Neural cell (in vitro differentiated cells): ENCODE data around the gene BEND5. TPM values are rescaled to one million over a fixed set of nuclear protein-coding genes. Genes with fewer than 3 reads are reported as not detected.

Experiments
- H2AFZ ChIP-seq: fragments of 200-600, 300-800 bp; sonication (generic), shearing (Covaris generic); 2 replicates; pipeline ENCODE4 v1.6.0; 2014; ENCODE audit warnings: low read depth, mild to moderate bottlenecking, antibody characterized with exemption, low read length, moderate library complexity
- H3F3A ChIP-seq: fragments of 200-600 bp; shearing (Covaris generic); 2 replicates; pipeline ENCODE4 v1.6.1; 2016; ENCODE audit warnings: mild to moderate bottlenecking, moderate library complexity, mixed read lengths, antibody characterized with exemption, low read length; ENCODE audit not compliant: insufficient read depth, poor library complexity, severe bottlenecking
- H3K27ac ChIP-seq: fragments of 200-600, 300-800 bp; sonication (generic), shearing (Covaris generic); 2 replicates; pipeline ENCODE4 v1.5.1; 2014; ENCODE audit warnings: mild to moderate bottlenecking, low read length, moderate library complexity
- H3K27me3 ChIP-seq: fragments of 300-800, 200-600 bp; sonication (generic), shearing (Covaris generic); 2 replicates; pipeline ENCODE4 v1.6.0; 2014; ENCODE audit warnings: mild to moderate bottlenecking, low read depth, low read length, moderate library complexity; ENCODE audit not compliant: insufficient read depth
- H3K36me3 ChIP-seq: fragments of 300-800, 200-600 bp; sonication (generic), shearing (Covaris generic); 2 replicates; pipeline ENCODE4 v1.5.1; 2014; ENCODE audit warnings: mild to moderate bottlenecking, antibody characterized with exemption, low read length, moderate library complexity; ENCODE audit not compliant: insufficient read depth
- H3K4me2 ChIP-seq: fragments of 300-800, 200-600 bp; sonication (generic), shearing (Covaris generic); 2 replicates; pipeline ENCODE4 v1.6.0; 2014; ENCODE audit warnings: mild to moderate bottlenecking, low read length
- H3K4me3 ChIP-seq: fragments of 300-800, 200-600 bp; sonication (generic), shearing (Covaris generic); 2 replicates; pipeline ENCODE4 v1.5.1; 2014; ENCODE audit warnings: mild to moderate bottlenecking, low read length, moderate library complexity
- H3K79me2 ChIP-seq: fragments of 200-600 bp; shearing (Covaris generic); replicated peaks from 2 replicates; pipeline ENCODE4 v1.6.0; 2014; ENCODE audit warnings: mild to moderate bottlenecking, low read length, moderate library complexity; ENCODE audit not compliant: insufficient read depth
- H3K9ac ChIP-seq: fragments of 300-800, 200-600 bp; sonication (generic), shearing (Covaris generic); 2 replicates; pipeline ENCODE4 v1.6.1; 2016; ENCODE audit warnings: mild to moderate bottlenecking, low read length, mixed read lengths
- H3K9me2 ChIP-seq: fragments of 200-600 bp; shearing (Covaris generic); 2 replicates; pipeline ENCODE4 v1.6.1; 2016; ENCODE audit warnings: mild to moderate bottlenecking, low read length, mixed read lengths; ENCODE audit not compliant: insufficient read depth
- H3K9me3 ChIP-seq: fragments of 200-600, 300-800 bp; sonication (generic), shearing (Covaris generic); 2 replicates; pipeline ENCODE4 v1.6.1; 2016; ENCODE audit warnings: mild to moderate bottlenecking, mixed run types, low read length, moderate library complexity, mixed read lengths
- H4K20me1 ChIP-seq: fragments of 200-600 bp; shearing (Covaris generic); 2 replicates; pipeline ENCODE4 v1.6.1; 2016; ENCODE audit warnings: mild to moderate bottlenecking, mixed run types; ENCODE audit not compliant: insufficient read depth
- CTCF ChIP-seq: fragments of 450-650 bp; IDR thresholded peaks from 2 replicates; pipeline ENCODE4 v1.5.1; 2014; ENCODE audit warnings: antibody characterized with exemption, mild to moderate bottlenecking, moderate library complexity; ENCODE audit not compliant: poor library complexity, severe bottlenecking
- EP300 ChIP-seq: fragments of 450-650 bp; conservative IDR thresholded peaks from 2 replicates; pipeline ENCODE4 v1.6.1; 2014; ENCODE audit warnings: antibody characterized with exemption, mild to moderate bottlenecking, moderate library complexity; ENCODE audit not compliant: poor library complexity, severe bottlenecking
- EZH2 ChIP-seq: fragments of 200-600, 300-800 bp; shearing (Covaris generic), sonication (generic); IDR thresholded peaks from 2 replicates; pipeline ENCODE4 v1.6.1; 2014; ENCODE audit warnings: antibody characterized with exemption, low read length, borderline replicate concordance, mild to moderate bottlenecking; ENCODE audit not compliant: insufficient read depth, poor library complexity, severe bottlenecking
- MXI1 ChIP-seq: fragments of 450-650 bp; conservative IDR thresholded peaks from 2 replicates; pipeline ENCODE4 v1.6.1; 2014; ENCODE audit warnings: antibody characterized with exemption, mild to moderate bottlenecking; ENCODE audit not compliant: poor library complexity, severe bottlenecking
- POLR2AphosphoS5 ChIP-seq: IDR thresholded peaks from 2 replicates; pipeline ENCODE4 v1.6.1; 2012
- RAD21 ChIP-seq: fragments of 450-650 bp; conservative IDR thresholded peaks from 2 replicates; pipeline ENCODE4 v1.6.1; 2014; ENCODE audit warnings: antibody characterized with exemption, mild to moderate bottlenecking, moderate library complexity
- REST ChIP-seq: IDR thresholded peaks from 2 replicates; pipeline ENCODE4 v1.6.1; 2012; ENCODE audit warnings: borderline replicate concordance
- SMC3 ChIP-seq: fragments of 450-650 bp; conservative IDR thresholded peaks from 2 replicates; pipeline ENCODE4 v1.6.1; 2014; ENCODE audit warnings: antibody characterized with exemption, mild to moderate bottlenecking, moderate library complexity; ENCODE audit not compliant: poor library complexity
- TAF1 ChIP-seq: IDR thresholded peaks from 2 replicates; pipeline ENCODE4 v1.6.1; 2012; ENCODE audit warnings: low read depth
- polyA plus RNA-seq: library from polyadenylated mRNA; depleted of rRNA; stranded (reverse); fragments of >200 nt; gene quantifications from 2 replicates; pipeline ENCODE4 v1.2.3, GENCODE V29; 2014

BEND5 gene
- polyA plus RNA-seq, 1 donor from 2014 or later, result 64.9 TPM

- Histone ChIP-seq H3F3A (no peaks in the 10 kb centered on the region), H2AFZ (no peak overlapping the region), H3K27me3 (no peaks in the 10 kb centered on the region), H3K4me3 (no peak overlapping the region), H3K27ac (no peak overlapping the region), H3K79me2 (no peaks in the 10 kb centered on the region), H3K4me2 (no peak overlapping the region), H3K36me3 (no peaks in the 10 kb centered on the region), H4K20me1 (no peaks in the 10 kb centered on the region), H3K9me2 (no peaks in the 10 kb centered on the region), H3K9ac (no peak overlapping the region), H3K9me3 (no peaks in the 10 kb centered on the region)
- no peak for TF ChIP-seq TAF1
- TF ChIP-seq POLR2AphosphoS5, result peak; percentile 24
- no peak for TF ChIP-seq RAD21
These were observed 72.0 kb downstream of the BEND5 start for GRCh38 chr1:48704736-48705135.

- Histone ChIP-seq H3K27me3 (no peaks in the 10 kb centered on the region), H3K79me2 (no peaks in the 10 kb centered on the region), H3K9ac (no peak overlapping the region), H2AFZ (no peak overlapping the region), H3F3A (no peaks in the 10 kb centered on the region), H4K20me1 (no peaks in the 10 kb centered on the region), H3K27ac (no peak overlapping the region), H3K36me3 (no peaks in the 10 kb centered on the region), H3K9me2 (no peaks in the 10 kb centered on the region), H3K4me3 (no peak overlapping the region), H3K4me2 (no peak overlapping the region), H3K9me3 (no peaks in the 10 kb centered on the region)
- TF ChIP-seq EZH2 (no peak), RAD21 (no peak), POLR2AphosphoS5 (no peak), MXI1 (no peak), REST (no peak), SMC3 (no peak), TAF1 (no peak), CTCF (no peak), EP300 (no peak)
These were observed 75.2 kb downstream of the BEND5 start for GRCh38 chr1:48701445-48701844.

DNA sequence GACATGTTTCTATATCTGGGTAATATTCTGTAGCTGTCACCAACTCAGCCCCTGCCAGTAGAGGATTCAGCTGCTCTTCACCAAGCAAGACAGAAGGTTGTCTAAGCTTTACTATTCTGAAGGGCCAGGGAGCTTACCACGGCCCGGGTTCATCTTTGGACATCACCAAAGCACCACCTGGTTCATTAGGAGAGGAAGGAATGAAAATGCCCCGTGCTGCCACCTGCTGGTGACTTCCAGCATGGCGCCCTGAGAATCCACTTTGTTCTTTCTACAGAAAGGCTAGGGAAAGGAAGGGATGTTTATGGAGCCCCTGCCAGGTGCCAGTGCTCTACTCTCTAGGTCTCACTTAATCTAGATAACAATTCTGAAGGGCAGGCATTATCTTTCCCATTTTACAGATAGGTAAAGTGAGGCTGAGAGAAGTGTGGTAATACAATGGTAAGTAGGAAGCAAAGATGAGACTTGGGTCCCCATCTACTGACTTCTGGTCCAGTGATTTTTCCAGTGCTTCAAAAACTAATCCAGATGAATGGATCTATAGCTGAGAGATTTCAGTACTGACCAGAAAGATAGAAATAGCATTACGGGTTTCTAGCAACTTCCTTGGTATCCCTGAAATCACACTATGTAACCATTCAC, 79.5 kb downstream of the BEND5 start:
- Histone ChIP-seq H3K9ac (no peak overlapping the region), H3K79me2 (no peaks in the 10 kb centered on the region), H2AFZ (no peak overlapping the region), H3K4me2 (no peak overlapping the region), H3K36me3 (no peaks in the 10 kb centered on the region), H3F3A (no peaks in the 10 kb centered on the region), H3K9me3 (no peaks in the 10 kb centered on the region), H3K27ac (no peak overlapping the region), H3K9me2 (no peaks in the 10 kb centered on the region), H4K20me1 (no peaks in the 10 kb centered on the region), H3K4me3 (no peak overlapping the region), H3K27me3 (no peaks in the 10 kb centered on the region)
- no peak for TF ChIP-seq REST
- TF ChIP-seq MXI1, result no peak
- peak; percentile 53 for TF ChIP-seq RAD21
- no peak for TF ChIP-seq POLR2AphosphoS5
- TF ChIP-seq TAF1, result no peak
- no peak for TF ChIP-seq EZH2
- TF ChIP-seq EP300, result no peak
- TF ChIP-seq CTCF, result peak; percentile 67
- TF ChIP-seq SMC3, result peak; percentile 70
